IPS-NIHi11 (cell line): Measurements from ENCODE around the gene GPC3.

Experiments
- DNase-seq: peaks from one replicate; pipeline ENCODE4 v3.0.0; 2012; ENCODE audit warnings: mixed read lengths, low spot score

GPC3 gene

DNA sequence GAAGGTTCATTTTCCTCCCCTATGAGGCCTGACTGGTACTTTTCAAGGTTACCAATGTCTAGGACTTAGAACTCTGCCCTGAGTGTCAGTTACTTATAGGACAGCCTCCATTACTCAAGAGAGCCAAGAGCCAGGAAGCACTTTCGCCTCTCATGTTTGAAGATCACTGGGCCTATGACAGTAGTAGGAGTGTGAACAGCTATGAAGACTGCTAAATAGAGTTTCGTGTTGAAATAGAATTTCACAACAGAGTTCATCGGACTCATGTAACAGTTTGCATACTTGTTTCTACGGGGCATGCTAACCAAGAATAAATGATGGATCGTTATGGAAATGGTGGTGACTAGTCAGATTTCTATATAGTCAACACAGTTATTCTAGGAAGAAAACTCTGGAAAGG is 472.3 kb downstream of the GPC3 start:
- DNase-seq: no peak

DNA sequence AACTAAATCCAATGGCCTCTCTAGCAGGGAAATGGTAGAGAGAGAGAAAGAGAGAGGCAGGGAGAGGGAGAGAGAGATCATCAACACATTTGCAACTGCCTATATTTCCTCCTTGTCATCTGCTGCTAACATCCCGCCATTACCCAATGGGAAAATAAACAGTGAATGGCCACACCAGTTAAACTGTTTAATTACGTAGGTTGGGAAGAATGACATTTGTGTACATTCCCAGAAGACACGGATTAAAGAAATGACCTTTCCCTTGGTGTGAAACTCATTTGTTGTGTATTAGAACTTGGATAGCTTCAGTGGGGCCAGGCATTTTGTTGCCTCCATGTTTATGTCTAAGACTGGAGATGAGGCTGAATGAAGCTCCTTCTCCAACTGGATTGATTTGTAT is 474.4 kb downstream of the GPC3 start:
- no peak for DNase-seq

DNA sequence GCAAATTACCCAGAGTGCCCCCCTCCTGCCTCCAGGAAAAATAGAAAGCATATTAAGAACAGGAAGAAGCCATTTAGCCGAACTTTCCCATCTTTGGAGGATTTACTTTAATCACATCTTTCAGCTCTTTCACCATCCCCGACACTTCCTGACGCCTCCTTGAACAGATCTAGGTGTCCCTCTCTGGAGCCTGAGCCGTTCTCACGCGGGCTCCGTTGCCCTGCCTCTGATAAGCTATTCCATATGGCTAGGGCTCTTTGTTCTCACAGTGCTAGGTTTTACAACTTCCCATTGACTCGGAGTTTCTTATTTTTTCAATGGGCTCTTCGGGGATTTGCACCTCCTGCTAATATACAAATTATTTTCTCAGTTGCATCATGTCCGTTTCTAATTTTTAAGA is 488.0 kb downstream of the GPC3 start:
- no peak for DNase-seq

DNA sequence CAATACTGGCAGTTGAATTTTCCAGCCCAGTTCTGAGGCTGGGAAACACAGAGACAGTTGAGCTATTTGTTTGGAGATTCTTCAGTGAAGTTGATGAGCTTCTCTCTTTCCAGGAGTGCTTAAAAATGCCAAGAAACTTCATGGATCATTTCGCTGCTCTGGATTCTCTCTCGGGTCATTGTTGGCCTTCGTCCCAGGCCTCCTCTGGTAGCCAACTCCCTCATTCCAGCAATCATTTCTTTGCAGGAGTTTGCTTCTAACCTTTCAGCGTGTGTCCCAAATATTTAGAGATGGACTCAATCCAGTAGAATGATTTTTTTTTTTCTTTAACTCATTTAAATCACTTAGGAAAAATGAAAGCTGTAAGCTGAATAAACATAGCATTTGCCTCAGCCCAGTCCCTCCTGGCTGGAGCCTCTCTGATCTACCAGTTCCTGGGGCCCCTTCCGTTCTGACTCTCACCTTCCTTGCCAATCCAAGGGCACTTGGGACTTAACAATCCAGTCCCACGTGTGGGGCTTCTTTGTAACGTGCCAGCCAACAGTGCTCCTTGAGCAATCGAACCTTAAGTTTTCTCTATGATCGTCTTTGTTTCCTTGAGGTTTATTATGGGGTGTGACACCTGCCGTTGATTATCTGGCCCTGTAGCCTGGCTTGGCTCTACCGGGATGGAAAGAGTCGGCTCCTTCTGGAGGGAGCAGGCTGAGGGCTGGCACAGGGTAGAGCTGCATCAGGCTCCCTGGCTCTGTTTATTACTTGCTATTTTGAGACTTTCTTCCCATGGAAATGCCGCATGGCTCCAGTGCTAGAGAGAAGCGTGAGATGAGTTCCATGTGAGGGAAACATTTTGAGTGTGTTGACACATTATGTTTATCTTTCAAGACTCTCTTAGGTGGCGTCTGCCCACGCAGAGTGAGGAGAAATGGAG is 489.7 kb downstream of the GPC3 start:
- no peak for DNase-seq

DNA sequence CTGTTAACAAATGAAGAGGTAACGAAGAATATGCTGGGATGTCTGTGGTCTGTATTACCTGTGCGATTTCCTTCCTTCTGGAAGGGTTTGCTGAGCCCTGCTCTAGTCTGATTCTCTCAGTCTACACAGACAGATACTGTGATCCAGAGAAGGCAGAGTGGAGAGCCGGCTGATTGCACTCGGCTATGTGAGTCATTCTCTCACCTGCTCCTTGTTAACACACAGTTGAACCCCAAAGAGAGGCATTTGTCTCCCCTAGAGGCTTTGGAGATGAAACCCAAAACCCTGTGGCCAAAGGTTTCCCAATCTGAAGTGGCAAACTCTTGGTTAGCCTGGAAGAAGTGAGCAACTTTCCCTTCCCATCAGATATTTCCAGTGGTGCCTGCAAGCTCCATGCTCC is 492.0 kb downstream of the GPC3 start:
- DNase-seq: no peak

DNA sequence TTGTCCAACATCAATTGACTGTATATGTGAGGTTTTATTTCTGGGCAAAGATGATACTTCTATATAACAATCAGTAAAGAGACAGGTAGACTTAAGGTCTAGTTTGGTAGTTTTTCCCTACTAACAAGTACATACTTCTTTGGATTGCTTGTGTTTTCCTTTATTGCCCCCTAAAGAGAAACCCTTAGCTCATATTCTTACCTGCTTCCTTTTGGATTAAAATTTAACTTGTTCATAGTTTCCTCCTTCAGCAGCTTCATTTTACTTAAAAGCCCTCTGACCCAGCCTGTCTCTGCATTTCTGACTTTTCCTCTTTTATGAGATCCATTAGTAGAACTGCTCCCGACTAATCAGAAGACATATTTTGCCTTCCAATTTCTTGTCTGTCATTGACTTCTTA is 494.4 kb downstream of the GPC3 start:
- no peak for DNase-seq
